Left lobe of liver (tissue), 2 donors: ENCODE measurements around the gene SMIM41. TPM values are rescaled to one million over a fixed set of nuclear protein-coding genes. Genes with fewer than 3 reads are reported as not detected.

ENCODE experiments used
- ATAC-seq: fragments of 200-7000 bp; cut with Tn5 transposase; one replicate; pipeline ENCODE4 v1.9.1; 2020; ENCODE audit warnings: mild to moderate bottlenecking, moderate library complexity
- DNase-seq: peaks from one replicate; pipeline ENCODE4 v3.0.0-alpha.2; 2020; ENCODE audit warnings: low spot score
- total RNA-seq: library from RNA; stranded (reverse); gene quantifications from one replicate; pipeline ENCODE4 v1.2.1, GENCODE V29; 2021
- donor health status: DM: no; HTN: no; CAD: no; lungs with moderate emphysema.
- donor health status: DM: no; HTN: yes; CAD: no.

SMIM41 gene
- total RNA-seq, 1 donor from 2014 or later: not detected

GRCh38 chr12:52119398-52120254 is 40.1 kb downstream of the SMIM41 start:
- ATAC-seq (peak; percentile 78), DNase-seq (peak; percentile 91)

- no peak for DNase-seq
- no peak for ATAC-seq
These were observed 41.7 kb downstream of the SMIM41 start for GRCh38 chr12:52120951-52121823.

- DNase-seq: peak; percentile 74
- peak; percentile 53 for ATAC-seq
These were observed 42.5 kb downstream of the SMIM41 start for GRCh38 chr12:52121824-52122539.

- no peak for ATAC-seq
These were observed 43.0 kb downstream of the SMIM41 start for GRCh38 chr12:52122540-52122871.

GRCh38 chr12:52122904-52123303 is 43.4 kb downstream of the SMIM41 start:
- DNase-seq (peak; percentile 85), ATAC-seq (peak; percentile 52)

More at GRCh38 chr12:52122540-52122871, 43.0 kb downstream of the SMIM41 start:
- DNase-seq: no peak

GRCh38 chr12:52123487-52124186 is 44.1 kb downstream of the SMIM41 start:
- no peak for DNase-seq
- ATAC-seq: no peak

GRCh38 chr12:52125476-52125900 is 46.0 kb downstream of the SMIM41 start:
- ATAC-seq (no peak), DNase-seq (no peak)

- DNase-seq (no peak), ATAC-seq (no peak)
These were observed 46.6 kb downstream of the SMIM41 start for GRCh38 chr12:52126050-52126604.

- peak; percentile 3 for ATAC-seq
- DNase-seq: no peak
These were observed 47.4 kb downstream of the SMIM41 start for GRCh38 chr12:52126605-52127578.

GRCh38 chr12:52127683-52128450 is 48.4 kb downstream of the SMIM41 start:
- ATAC-seq (no peak), DNase-seq (no peak)

- ATAC-seq: no peak
- DNase-seq: no peak
These were observed 51.2 kb downstream of the SMIM41 start for GRCh38 chr12:52130711-52131110.

GRCh38 chr12:52132754-52133161 is 53.3 kb downstream of the SMIM41 start:
- ATAC-seq (no peak), DNase-seq (no peak)

- no peak for ATAC-seq
- no peak for DNase-seq
These were observed 58.2 kb downstream of the SMIM41 start for GRCh38 chr12:52137746-52138145.

- DNase-seq (no peak), ATAC-seq (no peak)
These were observed 59.6 kb downstream of the SMIM41 start for GRCh38 chr12:52139147-52139546.

- no peak for DNase-seq
- peak; percentile 90 for ATAC-seq
These were observed 60.1 kb downstream of the SMIM41 start for GRCh38 chr12:52139579-52140062.

GRCh38 chr12:52141306-52141705 is 61.8 kb downstream of the SMIM41 start:
- ATAC-seq (no peak), DNase-seq (no peak)

- no peak for ATAC-seq
These were observed 62.4 kb downstream of the SMIM41 start for GRCh38 chr12:52141875-52142274.

GRCh38 chr12:52142431-52142830 is 62.9 kb downstream of the SMIM41 start:
- no peak for DNase-seq

More at GRCh38 chr12:52141875-52142274, 62.4 kb downstream of the SMIM41 start:
- DNase-seq: no peak

More at GRCh38 chr12:52142431-52142830, 62.9 kb downstream of the SMIM41 start:
- no peak for ATAC-seq
